ENCODE results near the gene BMAL2. TPM values are rescaled to one million over a fixed set of nuclear protein-coding genes. Genes with fewer than 3 reads are reported as not detected.

BMAL2 gene
- total RNA-seq, 1 donor from 2014 or later: 8.0 TPM

DNA sequence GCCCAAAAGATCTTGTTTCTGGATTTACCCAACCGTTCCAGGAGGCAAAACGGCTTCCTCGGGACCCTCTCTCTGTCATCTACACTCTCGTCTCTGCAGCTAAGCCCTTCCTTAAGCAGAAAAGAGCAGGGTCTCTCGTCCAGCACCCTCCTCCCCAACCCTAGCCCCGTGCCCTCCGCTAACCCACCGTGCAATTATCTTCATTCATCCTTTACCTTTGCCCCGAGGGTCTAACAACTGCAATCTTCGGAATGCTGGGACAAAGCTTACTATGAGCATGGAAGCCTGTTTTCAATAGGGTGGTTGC lies 276 bp upstream of the BMAL2 start:
- H3K27ac Mint-ChIP-seq (ENCODE audit: unreplicated experiment): no peak overlapping the region
- H3K4me3 Mint-ChIP-seq: peak overlapping the region; percentile 81
- no peaks in the 10 kb centered on the region for H3K36me3 Mint-ChIP-seq (ENCODE audit: low read depth)
- TF ChIP-seq, protein P1, sequence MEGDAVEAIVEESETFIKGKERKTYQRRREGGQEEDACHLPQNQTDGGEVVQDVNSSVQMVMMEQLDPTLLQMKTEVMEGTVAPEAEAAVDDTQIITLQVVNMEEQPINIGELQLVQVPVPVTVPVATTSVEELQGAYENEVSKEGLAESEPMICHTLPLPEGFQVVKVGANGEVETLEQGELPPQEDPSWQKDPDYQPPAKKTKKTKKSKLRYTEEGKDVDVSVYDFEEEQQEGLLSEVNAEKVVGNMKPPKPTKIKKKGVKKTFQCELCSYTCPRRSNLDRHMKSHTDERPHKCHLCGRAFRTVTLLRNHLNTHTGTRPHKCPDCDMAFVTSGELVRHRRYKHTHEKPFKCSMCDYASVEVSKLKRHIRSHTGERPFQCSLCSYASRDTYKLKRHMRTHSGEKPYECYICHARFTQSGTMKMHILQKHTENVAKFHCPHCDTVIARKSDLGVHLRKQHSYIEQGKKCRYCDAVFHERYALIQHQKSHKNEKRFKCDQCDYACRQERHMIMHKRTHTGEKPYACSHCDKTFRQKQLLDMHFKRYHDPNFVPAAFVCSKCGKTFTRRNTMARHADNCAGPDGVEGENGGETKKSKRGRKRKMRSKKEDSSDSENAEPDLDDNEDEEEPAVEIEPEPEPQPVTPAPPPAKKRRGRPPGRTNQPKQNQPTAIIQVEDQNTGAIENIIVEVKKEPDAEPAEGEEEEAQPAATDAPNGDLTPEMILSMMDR (conservative IDR thresholded peaks at IDR 0.05): no peak
- peaks cover 59% of the 10 kb centered on the region for H3K27me3 Mint-ChIP-seq (ENCODE audit: low read depth)
- H3K9me3 Mint-ChIP-seq: no peaks in the 10 kb centered on the region
- peaks cover 19% of the 10 kb centered on the region for H3K4me1 Mint-ChIP-seq
- DNase-seq (ENCODE audit: low read depth, low spot score): no peak

DNA sequence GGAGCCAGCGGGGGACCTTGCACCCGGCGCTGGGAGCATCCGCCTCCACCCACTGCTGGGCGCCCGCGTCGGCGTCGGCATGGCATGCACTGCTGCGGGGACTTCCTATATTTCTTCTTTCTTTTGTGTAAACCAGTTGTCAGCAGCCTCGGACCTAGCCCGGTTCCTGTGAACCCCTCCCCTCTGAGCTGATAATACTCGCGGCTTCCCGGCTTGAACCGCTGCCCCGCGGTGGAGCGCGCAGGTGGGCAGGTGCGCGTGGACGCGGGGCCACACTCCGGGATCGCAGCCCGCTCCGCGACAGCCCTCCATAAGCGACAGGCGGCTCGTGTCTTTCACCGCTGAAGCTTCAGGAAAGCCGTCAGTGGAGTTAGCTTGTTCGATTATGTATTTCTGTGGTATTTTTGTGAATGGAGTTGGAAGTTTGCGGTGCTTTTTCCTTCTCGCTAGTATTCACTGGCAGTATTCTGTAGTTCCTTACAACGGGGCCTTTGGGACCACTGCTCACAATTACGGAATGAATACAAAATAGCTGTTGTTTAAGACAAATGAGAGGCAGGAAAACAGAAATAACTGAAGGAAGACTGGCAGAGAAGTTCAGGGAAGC lies 870 bp downstream of the BMAL2 start:
- Mint-ChIP-seq H3K4me1 (peaks cover 19% of the 10 kb centered on the region), H3K9me3 (no peaks in the 10 kb centered on the region), H3K36me3 (ENCODE audit: low read depth) (no peaks in the 10 kb centered on the region), H3K27ac (ENCODE audit: unreplicated experiment) (no peak overlapping the region), H3K27me3 (ENCODE audit: low read depth) (peaks cover 65% of the 10 kb centered on the region), H3K4me3 (peak overlapping the region; percentile 92)
- TF ChIP-seq, protein P1 (conservative IDR thresholded peaks at IDR 0.05): no peak
- peak; percentile 10 for DNase-seq (ENCODE audit: low read depth, low spot score)

DNA sequence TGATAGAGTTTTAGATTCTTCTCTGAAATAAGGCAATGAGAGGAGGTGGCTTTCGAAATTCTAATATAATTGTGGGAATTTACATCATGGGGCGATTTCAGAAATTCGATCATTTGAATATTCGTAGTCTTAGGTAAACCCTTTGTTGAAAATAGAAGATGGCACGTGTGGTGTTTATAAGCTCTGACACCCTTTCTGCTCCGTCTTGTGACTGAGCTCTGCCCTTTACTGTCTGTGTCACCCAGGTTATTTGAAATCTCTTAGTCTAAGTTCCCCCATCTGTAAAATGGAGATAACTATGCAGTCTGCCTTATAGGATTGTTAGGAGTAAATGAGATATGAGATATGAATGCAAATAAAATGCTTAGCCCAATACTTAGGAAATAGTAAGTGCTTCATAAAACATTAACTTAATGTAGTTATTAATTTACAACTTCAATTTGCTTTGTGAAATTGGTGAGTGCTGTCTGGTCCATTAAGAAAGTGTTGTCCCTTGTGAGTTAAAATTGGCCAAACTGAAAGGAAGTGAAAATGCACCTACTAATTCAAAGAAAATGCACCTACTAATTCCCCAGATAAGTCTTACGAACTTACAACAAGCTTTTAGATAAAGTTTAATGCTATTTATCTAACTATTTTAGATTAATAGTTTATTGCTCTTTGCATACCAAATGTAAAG lies 1.5 kb downstream of the BMAL2 start:
- Mint-ChIP-seq H3K4me3 (peak overlapping the region; percentile 92), H3K27me3 (ENCODE audit: low read depth) (peaks cover 66% of the 10 kb centered on the region), H3K9me3 (no peaks in the 10 kb centered on the region), H3K4me1 (peaks cover 19% of the 10 kb centered on the region), H3K27ac (ENCODE audit: unreplicated experiment) (no peak overlapping the region), H3K36me3 (ENCODE audit: low read depth) (no peaks in the 10 kb centered on the region)
- TF ChIP-seq, protein P1 (conservative IDR thresholded peaks at IDR 0.05): no peak
- no peak for DNase-seq (ENCODE audit: low read depth, low spot score)

DNA sequence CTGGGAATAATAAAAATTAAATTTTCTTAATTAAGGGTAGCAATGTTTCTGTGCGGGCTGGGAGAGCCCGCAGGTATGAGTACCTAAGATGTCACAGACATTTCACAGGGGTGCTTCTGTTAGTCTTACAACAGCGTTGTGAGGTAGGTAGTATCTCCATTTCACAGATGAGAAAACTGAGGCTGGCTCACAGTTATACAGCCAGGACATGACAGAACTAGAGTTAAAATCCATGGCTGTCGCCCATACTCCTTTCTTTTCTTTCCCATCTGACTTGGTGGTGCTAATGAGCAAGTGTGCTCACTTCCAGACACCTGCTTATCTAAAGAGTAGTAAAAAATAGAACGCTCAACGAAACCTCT lies 2.1 kb downstream of the BMAL2 start:
- peaks cover 19% of the 10 kb centered on the region for H3K4me1 Mint-ChIP-seq
- DNase-seq (ENCODE audit: low read depth, low spot score): no peak
- H3K27ac Mint-ChIP-seq (ENCODE audit: unreplicated experiment): no peak overlapping the region
- no peaks in the 10 kb centered on the region for H3K36me3 Mint-ChIP-seq (ENCODE audit: low read depth)
- TF ChIP-seq, protein P1 (conservative IDR thresholded peaks at IDR 0.05): no peak
- peaks cover 66% of the 10 kb centered on the region for H3K27me3 Mint-ChIP-seq (ENCODE audit: low read depth)
- peak overlapping the region; percentile 36 for H3K4me3 Mint-ChIP-seq
- H3K9me3 Mint-ChIP-seq: no peaks in the 10 kb centered on the region

DNA sequence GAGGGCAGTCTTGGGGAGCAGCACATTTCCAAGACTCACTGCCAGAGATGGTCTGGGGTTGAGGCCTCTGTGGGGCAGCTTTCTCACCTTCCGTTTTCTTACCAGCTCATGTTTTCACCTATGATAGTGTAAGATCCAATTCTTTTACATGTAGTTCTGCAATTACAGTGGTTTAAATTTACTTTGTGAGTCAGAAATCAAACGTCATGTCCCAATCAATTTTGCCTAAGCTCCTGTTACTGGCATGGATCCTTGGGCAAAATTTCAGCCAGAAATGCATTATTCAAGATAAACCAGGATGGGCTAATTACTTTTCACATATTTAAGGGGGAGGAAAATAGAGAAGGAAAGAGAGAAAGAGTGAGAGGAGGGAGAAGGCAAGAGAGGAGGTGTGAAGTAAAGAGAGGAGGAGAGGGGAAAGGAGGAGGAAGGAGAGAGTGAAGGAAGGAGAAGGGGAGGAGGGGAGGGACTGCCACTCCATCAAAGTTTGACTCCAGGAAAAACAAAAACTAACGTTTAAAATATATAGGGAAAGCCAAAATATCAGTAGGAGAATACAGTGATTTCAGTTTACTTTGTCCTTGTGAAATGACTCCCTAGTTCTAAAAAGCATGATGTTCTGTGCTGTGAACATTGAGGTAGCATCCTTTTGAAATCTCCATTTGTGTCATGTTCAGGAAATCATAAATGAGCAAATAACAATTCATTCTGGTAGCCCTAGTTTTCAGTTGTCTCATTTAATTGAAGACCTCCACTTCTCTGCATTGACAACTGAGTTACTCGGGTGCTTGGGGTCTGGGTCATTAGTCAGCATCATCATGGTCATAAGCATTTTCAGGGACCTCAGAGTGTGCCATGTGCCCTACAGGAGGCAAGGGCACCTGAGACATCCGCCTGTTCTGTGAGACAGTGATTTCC lies 3.0 kb downstream of the BMAL2 start:
- no peaks in the 10 kb centered on the region for H3K36me3 Mint-ChIP-seq (ENCODE audit: low read depth)
- peak overlapping the region; percentile 36 for H3K4me3 Mint-ChIP-seq
- TF ChIP-seq, protein P1 (conservative IDR thresholded peaks at IDR 0.05): no peak
- DNase-seq (ENCODE audit: low read depth, low spot score): no peak
- no peaks in the 10 kb centered on the region for H3K9me3 Mint-ChIP-seq
- no peak overlapping the region for H3K27ac Mint-ChIP-seq (ENCODE audit: unreplicated experiment)
- H3K4me1 Mint-ChIP-seq: peaks cover 19% of the 10 kb centered on the region
- peaks cover 61% of the 10 kb centered on the region for H3K27me3 Mint-ChIP-seq (ENCODE audit: low read depth)

Data from neural crest cell (in vitro differentiated cells).